T-helper 22 cell (primary cell): ENCODE results near the gene AKIRIN1.
"Not testable (repeated sequence)": the region's sequence is repeated elsewhere in the genome, so short reads cannot be mapped to it uniquely, and the experiment has no call there.

ENCODE experiments used
- DNase-seq: peaks from one replicate; pipeline ENCODE4 v3.0.0-alpha.2; 2020; ENCODE audit warnings: low read depth

AKIRIN1 gene

DNA sequence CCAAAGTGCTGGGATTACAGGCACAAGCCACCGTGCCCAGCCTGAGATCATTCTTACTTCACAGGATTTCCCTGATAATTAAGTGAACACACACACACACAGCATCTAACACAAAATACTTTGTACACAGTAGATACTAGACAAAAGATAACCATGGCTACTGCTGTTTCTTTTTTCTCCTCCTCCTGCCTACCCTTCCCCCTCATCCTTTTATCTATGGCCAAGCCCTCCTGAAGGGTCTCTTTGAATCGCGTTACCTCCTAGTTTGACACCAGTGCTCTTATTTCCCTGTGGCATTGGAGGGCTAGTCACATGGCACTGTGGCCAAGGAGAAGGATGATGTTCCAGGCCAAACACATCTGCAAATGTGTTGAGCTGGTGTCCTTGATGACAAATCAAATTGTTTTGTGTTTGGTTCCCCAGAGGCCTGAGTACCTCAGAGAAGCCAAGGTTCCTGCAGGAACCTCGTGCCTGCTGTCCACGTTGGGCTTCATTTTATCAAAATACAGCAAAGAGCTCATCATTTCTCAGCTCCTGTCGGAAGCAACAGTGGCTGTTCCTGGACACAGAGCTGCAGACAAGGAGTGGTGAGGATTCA, 55.6 kb downstream of the AKIRIN1 start:
- DNase-seq, result no peak

DNA sequence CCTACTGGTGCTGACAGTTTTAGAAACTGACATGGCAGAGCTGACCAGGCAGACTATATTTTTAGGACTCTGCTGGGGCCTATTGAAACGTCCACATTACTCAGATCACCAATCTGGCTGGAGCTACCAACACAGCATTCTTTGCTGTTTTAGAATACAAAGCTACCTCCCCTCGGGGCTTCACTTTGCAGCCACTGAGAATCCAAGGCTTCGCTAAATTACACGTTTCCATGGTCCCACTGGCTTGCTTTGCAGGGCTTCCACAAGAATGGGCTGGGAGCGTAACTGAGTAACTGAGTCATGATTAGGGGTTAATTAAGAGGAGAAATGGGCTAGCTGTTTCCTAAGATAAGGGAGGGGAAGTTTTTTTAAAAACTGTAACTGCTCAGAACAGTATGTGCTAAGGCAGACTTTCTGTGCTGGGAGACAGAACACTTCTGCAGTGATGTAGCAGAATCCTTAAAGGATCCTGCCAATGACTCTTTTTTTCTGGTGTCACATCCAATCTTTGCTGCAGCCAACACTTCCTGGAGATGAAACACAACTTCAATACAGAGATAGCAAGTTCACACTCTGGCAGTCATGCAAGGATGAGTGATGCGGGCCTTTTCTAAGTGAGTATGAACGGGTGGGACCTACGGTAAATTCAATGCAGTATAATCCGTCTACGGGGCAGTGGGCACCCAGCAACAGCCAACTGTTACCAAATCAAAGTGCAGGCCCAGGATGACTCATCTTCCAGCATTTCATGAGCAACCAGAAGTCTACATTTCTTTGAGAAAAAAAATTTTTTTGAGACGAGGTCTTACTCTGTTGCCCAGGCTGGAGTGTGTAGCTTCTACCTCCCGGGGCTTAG, 56.5 kb downstream of the AKIRIN1 start:
- no peak for DNase-seq

DNA sequence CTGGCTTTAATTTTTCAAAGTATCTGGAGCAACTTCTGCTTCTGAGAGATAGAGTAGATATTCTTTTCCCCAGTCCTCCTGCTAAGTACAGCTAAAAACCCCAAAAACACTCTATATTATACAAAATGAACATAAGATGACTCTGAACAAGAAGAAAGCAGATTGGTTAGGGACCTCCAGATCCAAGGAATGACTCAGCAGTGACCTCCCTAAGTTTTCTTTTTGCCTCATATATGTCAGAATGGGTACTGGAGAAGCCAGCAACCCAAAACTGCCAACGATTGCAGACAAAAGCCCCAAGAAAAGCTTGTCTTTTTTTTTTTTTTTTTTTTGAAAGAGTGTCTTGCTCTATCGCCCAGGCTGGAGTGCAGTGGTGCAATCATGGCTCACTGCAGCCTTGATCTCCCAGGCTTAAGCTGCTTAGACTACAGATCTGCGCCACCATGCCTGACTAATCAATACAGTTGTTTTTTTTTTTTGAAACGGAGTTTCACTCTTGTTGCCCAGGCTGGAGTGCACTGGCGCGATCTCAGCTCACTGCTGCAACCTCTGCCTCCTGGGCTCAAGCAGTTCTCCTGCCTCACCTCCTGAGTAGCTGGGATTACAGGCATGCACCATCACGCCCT, 57.8 kb downstream of the AKIRIN1 start:
- DNase-seq, result no peak

- DNase-seq, result no peak
These were observed 58.9 kb downstream of the AKIRIN1 start for GRCh38 chr1:39050001-39050400.

DNA sequence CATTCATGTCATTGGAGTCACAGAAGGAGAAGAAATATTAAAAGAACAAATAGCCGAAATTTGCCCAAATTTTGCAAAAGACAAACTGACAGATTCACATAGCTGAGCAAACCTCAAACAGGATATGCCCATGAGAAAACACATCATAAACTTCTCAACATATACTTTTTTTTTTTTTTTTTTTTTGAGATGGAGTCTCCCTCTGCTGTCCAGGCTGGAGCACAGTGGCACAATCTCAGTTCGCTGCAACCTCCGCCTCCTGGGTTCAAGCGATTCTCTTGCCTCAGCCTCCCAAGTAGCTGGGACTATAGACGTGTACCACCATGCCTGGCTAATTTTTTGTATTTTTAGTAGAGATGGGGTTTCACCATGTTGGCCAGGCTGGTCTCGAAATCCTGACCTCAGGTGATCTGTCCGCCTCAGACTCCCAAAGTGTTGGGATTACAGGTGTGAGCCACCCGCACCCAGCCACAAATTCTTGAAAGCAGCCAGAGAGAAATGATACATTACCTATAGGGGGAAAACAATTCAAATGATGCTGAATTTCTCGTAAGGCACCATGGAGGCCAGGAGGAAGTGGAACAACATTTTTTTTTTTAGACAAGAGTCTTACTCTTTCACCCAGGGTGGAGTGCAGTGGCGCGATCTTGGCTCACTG, 60.2 kb downstream of the AKIRIN1 start:
- DNase-seq, result not testable (repeated sequence)

GRCh38 chr1:39051956-39052355, 60.9 kb downstream of the AKIRIN1 start:
- DNase-seq, result no peak

DNA sequence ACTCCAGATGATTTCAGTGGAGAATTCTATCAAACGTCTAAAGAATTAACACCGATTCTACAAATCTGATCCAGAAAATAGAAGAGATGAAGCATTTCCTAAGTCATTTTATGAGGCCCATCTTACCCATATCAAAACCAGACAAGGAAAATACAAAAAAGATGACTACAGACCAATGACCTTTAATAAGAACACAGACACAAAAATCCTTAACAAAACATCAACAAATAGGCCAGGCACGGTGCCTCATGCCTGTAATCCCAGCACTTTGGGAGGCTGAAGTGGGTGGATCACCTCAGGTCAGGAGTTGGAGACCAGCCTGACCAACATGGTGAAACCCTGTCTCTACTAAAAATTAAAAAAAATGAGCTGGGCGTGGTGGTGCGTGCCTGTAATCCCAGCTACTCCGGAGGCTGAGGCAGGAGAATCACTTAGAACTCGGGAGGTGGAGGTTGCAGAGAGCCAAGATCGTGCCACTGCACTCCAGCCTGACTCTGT, 64.2 kb downstream of the AKIRIN1 start:
- DNase-seq, result not testable (repeated sequence)
